HCT116 (cell line): ENCODE data around the gene ABHD16B. TPM values are rescaled to one million over a fixed set of nuclear protein-coding genes. Genes with fewer than 3 reads are reported as not detected.

Experiments
- ATAC-seq: fragments of 200-7000 bp; cut with Tn5 transposase; 2 replicates; pipeline ENCODE4 v1.9.1; 2020; ENCODE audit warnings: mild to moderate bottlenecking, moderate library complexity
- BruUV-seq: library from RNA; stranded (reverse); fragments of 400-500 nt; replicated peaks from 2 replicates; lab custom pipeline; 2021; lab: Mats Ljungman, UMichigan
- CTCF ChIA-PET: fragments of 300-600 bp; sonication (Branson Sonifier 250); formaldehyde crosslinking; loops from one replicate; lab custom pipeline; 2021; ENCODE audit warnings: antibody characterized with exemption; lab: Charles Lee
- POLR2A ChIA-PET: fragments of 300-600, 350-600 bp; sonication (Branson Sonifier 250); formaldehyde crosslinking; loops from one replicate; lab custom pipeline; 2021; ENCODE audit warnings: antibody characterized with exemption; lab: Charles Lee
- RAD21 ChIA-PET, 2 experiments: fragments of 300-600 bp; sonication (Branson Sonifier 250); formaldehyde crosslinking; loops; one replicate each; lab custom pipeline; 2023; ENCODE audit warnings: low total read pairs in 2 of 2; ENCODE audit not compliant: uncharacterized antibody in 2 of 2, unreplicated experiment in 2 of 2, low non-redundant PET in 1 of 2; lab: Charles Lee
- DNase-seq: peaks from one replicate; pipeline ENCODE4 v3.0.0-alpha.2; 2010; ENCODE audit warnings: low read depth, low spot score
- H2AFZ ChIP-seq: fragments of 200-600 bp; shearing (Covaris generic), sonication (generic); 2 replicates; pipeline ENCODE4 v1.6.1; 2017; ENCODE audit warnings: low read depth, mixed run types, mixed read lengths, antibody characterized with exemption, low read length; ENCODE audit not compliant: poor library complexity, severe bottlenecking
- H3K27ac ChIP-seq: 2 replicates; pipeline ENCODE4 v1.5.1; 2012; ENCODE audit warnings: low read depth, low read length
- H3K27me3 ChIP-seq: fragments of 200-600 bp; sonication (generic); 2 replicates; pipeline ENCODE4 v1.6.1; 2016; ENCODE audit warnings: mixed run types, low read length, mixed read lengths; ENCODE audit not compliant: insufficient read depth
- H3K36me3 ChIP-seq, 2 experiments: fragments of 200-500 bp in 1 of 2; fragments of 200-600 bp in 1 of 2; sonication (Bioruptor generic) in 1 of 2; sonication (generic) in 1 of 2; 2 replicates each; pipeline versions ENCODE4 v1.5.1 to v1.6.1; 2014 to 2016; ENCODE audit warnings: low read length in 2 of 2, inconsistent platforms in 1 of 2, mixed read lengths in 1 of 2, mixed run types in 1 of 2; ENCODE audit not compliant: insufficient read depth in 2 of 2, control insufficient read depth in 1 of 2
- H3K4me1 ChIP-seq, 2 experiments: fragments of 200-600 bp in 1 of 2; sonication (generic) in 1 of 2; 2 replicates each; pipeline versions ENCODE4 v1.5.1 to v1.6.1; 2012 to 2017; ENCODE audit warnings: low read length in 2 of 2, inconsistent platforms in 1 of 2, mild to moderate bottlenecking in 1 of 2, mixed read lengths in 1 of 2, mixed run types in 1 of 2, moderate library complexity in 1 of 2; ENCODE audit not compliant: insufficient read depth in 2 of 2, control insufficient read depth in 1 of 2
- H3K4me2 ChIP-seq: fragments of 200-600 bp; sonication (generic); 2 replicates; pipeline ENCODE4 v1.6.1; 2017; ENCODE audit warnings: mixed run types, low read length, mixed read lengths
- H3K4me3 ChIP-seq, 2 experiments: fragments of 200-600 bp in 1 of 2; sonication (generic) in 1 of 2; replicated peaks in 1 of 2; 2 replicates each; pipeline ENCODE4 v1.5.1; 2011 to 2016; ENCODE audit warnings: low read length in 2 of 2, control low read depth in 1 of 2, low read depth in 1 of 2, mild to moderate bottlenecking in 1 of 2, mixed read lengths in 1 of 2, mixed run types in 1 of 2
- H3K79me2 ChIP-seq: fragments of 200-600 bp; sonication (generic); 2 replicates; pipeline ENCODE4 v1.6.1; 2017; ENCODE audit warnings: mild to moderate bottlenecking, mixed run types, low read length, moderate library complexity, mixed read lengths; ENCODE audit not compliant: insufficient read depth
- H3K9ac ChIP-seq: fragments of 200-600 bp; sonication (generic); 2 replicates; pipeline ENCODE4 v1.6.1; 2016; ENCODE audit warnings: low read length, mixed read lengths
- H3K9me2 ChIP-seq: fragments of 200-600 bp; sonication (generic), shearing (Covaris generic); 2 replicates; pipeline ENCODE4 v1.6.1; 2017; ENCODE audit warnings: mixed run types, mild to moderate bottlenecking, moderate library complexity; ENCODE audit not compliant: insufficient read depth
- H3K9me3 ChIP-seq, 2 experiments: fragments of 200-500 bp in 1 of 2; fragments of 200-600 bp in 1 of 2; sonication (Bioruptor generic) in 1 of 2; sonication (generic) in 1 of 2; 2 replicates each; pipeline ENCODE4 v1.6.1; 2014 to 2017; ENCODE audit warnings: low read length in 2 of 2, mixed read lengths in 2 of 2, inconsistent platforms in 1 of 2, low read depth in 1 of 2, mild to moderate bottlenecking in 1 of 2, mixed run types in 1 of 2, moderate library complexity in 1 of 2; ENCODE audit not compliant: control insufficient read depth in 1 of 2, insufficient read depth in 1 of 2
- H4K20me1 ChIP-seq: fragments of 200-600 bp; sonication (generic), shearing (Covaris generic); 2 replicates; pipeline ENCODE4 v1.6.1; 2017; ENCODE audit warnings: mixed run types, mild to moderate bottlenecking, moderate library complexity; ENCODE audit not compliant: insufficient read depth
- CBX3 ChIP-seq: IDR thresholded peaks from 2 replicates; pipeline ENCODE4 v1.6.1; 2012; ENCODE audit warnings: low read depth
- EGR1 ChIP-seq: IDR thresholded peaks from 2 replicates; pipeline ENCODE4 v1.6.1; 2012; ENCODE audit warnings: low read depth
- ELF1 ChIP-seq: IDR thresholded peaks from 2 replicates; pipeline ENCODE4 v1.6.1; 2012; ENCODE audit warnings: low read depth, borderline replicate concordance
- EZH2 ChIP-seq: fragments of 200-600 bp; sonication (generic); IDR thresholded peaks from 2 replicates; pipeline ENCODE4 v1.6.1; 2017; ENCODE audit warnings: antibody characterized with exemption, mixed run types
- FOSL1 ChIP-seq: IDR thresholded peaks from 2 replicates; pipeline ENCODE4 v1.6.1; 2012; ENCODE audit warnings: low read depth
- MAX ChIP-seq: IDR thresholded peaks from 2 replicates; pipeline ENCODE4 v1.6.1; 2012
- POLR2A ChIP-seq: IDR thresholded peaks from 2 replicates; pipeline ENCODE4 v1.7.0; 2011; ENCODE audit warnings: borderline replicate concordance; ENCODE audit not compliant: insufficient read depth, insufficient read length; ENCODE audit errors: extremely low read depth
- POLR2AphosphoS5 ChIP-seq: IDR thresholded peaks from 2 replicates; pipeline ENCODE4 v1.6.1; 2011; ENCODE audit warnings: mild to moderate bottlenecking, low read depth, low read length, moderate library complexity
- RAD21 ChIP-seq: IDR thresholded peaks from 2 replicates; pipeline ENCODE4 v1.6.1; 2012; ENCODE audit warnings: low read depth, mild to moderate bottlenecking
- REST ChIP-seq: IDR thresholded peaks from 2 replicates; pipeline ENCODE4 v1.6.1; 2012; ENCODE audit warnings: low read depth
- SIN3A ChIP-seq: IDR thresholded peaks from 2 replicates; pipeline ENCODE4 v1.6.1; 2012; ENCODE audit warnings: low read depth
- SP1 ChIP-seq: IDR thresholded peaks from 2 replicates; pipeline ENCODE4 v1.6.1; 2012; ENCODE audit warnings: low read depth
- ZFX ChIP-seq: fragments of 450-650 bp; IDR thresholded peaks from 2 replicates; pipeline ENCODE4 v1.6.1; 2017
- ZNF274 ChIP-seq: fragments of 200-500 bp; sonication (Bioruptor generic); IDR thresholded peaks from 2 replicates; pipeline ENCODE4 v1.6.1; 2014; ENCODE audit warnings: mild to moderate bottlenecking, low read depth, low read length, inconsistent platforms
- intact Hi-C: fragments of 100-400 bp; cut with micrococcal nuclease; formaldehyde crosslinking; loops from 2 replicates; pipeline ENCODE4 v1.10.0; 2022
- total RNA-seq: library from RNA; stranded (reverse); gene quantifications from one replicate; pipeline ENCODE4 v1.2.1, GENCODE V29; 2021; ENCODE audit not compliant: unreplicated experiment
- TF ChIP-seq, protein P1 (sequence below): IDR thresholded peaks from 2 replicates; pipeline ENCODE4 v1.6.1; 2011; ENCODE audit warnings: mild to moderate bottlenecking, low read length, moderate library complexity; ENCODE audit not compliant: insufficient replicate concordance; ENCODE audit errors: extremely low read depth

ABHD16B gene
- total RNA-seq, 1 experiment from 2014 or later = not detected

DNA sequence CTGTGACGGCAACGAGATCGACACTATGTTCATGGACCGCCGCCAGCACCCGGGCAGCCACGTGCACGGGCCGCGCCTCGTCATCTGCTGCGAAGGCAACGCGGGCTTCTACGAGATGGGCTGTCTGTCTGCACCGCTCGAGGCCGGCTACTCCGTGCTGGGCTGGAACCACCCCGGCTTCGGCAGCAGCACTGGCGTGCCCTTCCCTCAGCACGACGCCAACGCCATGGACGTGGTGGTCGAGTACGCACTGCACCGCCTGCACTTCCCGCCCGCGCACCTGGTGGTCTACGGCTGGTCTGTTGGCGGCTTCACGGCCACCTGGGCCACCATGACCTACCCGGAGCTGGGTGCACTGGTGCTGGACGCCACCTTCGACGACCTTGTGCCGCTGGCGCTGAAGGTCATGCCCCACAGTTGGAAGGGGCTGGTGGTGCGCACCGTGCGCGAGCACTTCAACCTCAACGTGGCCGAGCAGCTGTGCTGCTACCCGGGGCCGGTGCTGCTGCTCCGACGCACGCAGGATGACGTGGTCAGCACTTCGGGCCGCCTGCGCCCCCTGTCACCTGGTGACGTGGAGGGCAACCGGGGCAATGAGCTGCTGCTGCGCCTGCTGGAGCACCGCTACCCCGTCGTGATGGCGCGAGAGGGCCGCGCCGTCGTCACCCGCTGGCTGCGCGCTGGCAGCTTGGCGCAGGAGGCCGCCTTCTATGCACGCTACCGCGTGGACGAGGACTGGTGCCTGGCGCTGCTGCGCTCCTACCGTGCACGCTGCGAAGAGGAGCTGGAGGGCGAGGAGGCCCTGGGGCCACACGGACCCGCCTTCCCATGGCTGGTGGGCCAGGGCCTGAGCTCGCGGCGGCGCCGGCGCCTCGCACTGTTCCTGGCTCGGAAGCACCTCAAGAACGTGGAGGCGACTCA, 943 bp downstream of the ABHD16B start:
- Histone ChIP-seq H3K4me3 (no peak overlapping the region), H3K27ac (no peak overlapping the region; the same call in 1 of the 2 replicates), H3K79me2 (peaks cover 33% of the 10 kb centered on the region), H2AFZ (no peak overlapping the region), H3K9me3 (no peaks in the 10 kb centered on the region), H3K36me3 (peaks cover 0 to 11% of the 10 kb centered on the region in 2 experiments; a peak in 2 of 4 replicates), H3K4me2 (no peak overlapping the region), H4K20me1 (no peaks in the 10 kb centered on the region), H3K4me1 (peaks cover 16 to 31% of the 10 kb centered on the region in 2 experiments), H3K27me3 (no peaks in the 10 kb centered on the region), H3K9ac (no peak overlapping the region), H3K9me2 (no peaks in the 10 kb centered on the region)
- BruUV-seq = no TSS peak
- ATAC-seq (no peak), DNase-seq (no peak)
- TF ChIP-seq EZH2 (no peak), CBX3 (no peak), EGR1 (no peak), POLR2A (no peak), SP1 (no peak), ZFX (no peak), ZNF274 (no peak), POLR2AphosphoS5 (no peak), FOSL1 (no peak), RAD21 (no peak), REST (no peak), SIN3A (no peak), MAX (no peak), ELF1 (no peak)
- TF ChIP-seq, protein P1, sequence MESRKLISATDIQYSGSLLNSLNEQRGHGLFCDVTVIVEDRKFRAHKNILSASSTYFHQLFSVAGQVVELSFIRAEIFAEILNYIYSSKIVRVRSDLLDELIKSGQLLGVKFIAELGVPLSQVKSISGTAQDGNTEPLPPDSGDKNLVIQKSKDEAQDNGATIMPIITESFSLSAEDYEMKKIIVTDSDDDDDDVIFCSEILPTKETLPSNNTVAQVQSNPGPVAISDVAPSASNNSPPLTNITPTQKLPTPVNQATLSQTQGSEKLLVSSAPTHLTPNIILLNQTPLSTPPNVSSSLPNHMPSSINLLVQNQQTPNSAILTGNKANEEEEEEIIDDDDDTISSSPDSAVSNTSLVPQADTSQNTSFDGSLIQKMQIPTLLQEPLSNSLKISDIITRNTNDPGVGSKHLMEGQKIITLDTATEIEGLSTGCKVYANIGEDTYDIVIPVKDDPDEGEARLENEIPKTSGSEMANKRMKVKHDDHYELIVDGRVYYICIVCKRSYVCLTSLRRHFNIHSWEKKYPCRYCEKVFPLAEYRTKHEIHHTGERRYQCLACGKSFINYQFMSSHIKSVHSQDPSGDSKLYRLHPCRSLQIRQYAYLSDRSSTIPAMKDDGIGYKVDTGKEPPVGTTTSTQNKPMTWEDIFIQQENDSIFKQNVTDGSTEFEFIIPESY = no peak
- CTCF ChIA-PET = interaction anchor here (0.8 kb wide), 1 partner anchor 220 kb away, joined by 3 read pairs; no protein-coding TSS in a partner anchor
- RAD21 ChIA-PET = interaction anchor here in 1 of 2 experiments (1.1 kb wide), 1 partner anchor 325 kb away, joined by 3 read pairs; the partner anchor contains the start of gene PTK6
- POLR2A ChIA-PET = interaction anchor here (0.7 kb wide), 1 partner anchor 10 kb away, joined by 3 read pairs; no protein-coding TSS in a partner anchor
- intact Hi-C loops = loop anchor here (10.0 kb wide), 2 partner anchors 113 to 127 kb away; partner anchors contain the start of genes LIME1, SAMD10 and SLC2A4RG
